GM21619 (cell line): ENCODE data around the gene SLC25A48.
"Not testable (repeated sequence)": the region's sequence is repeated elsewhere in the genome, so short reads cannot be mapped to it uniquely, and the experiment has no call there.

Experiments used
- ATAC-seq: cut with Tn5 transposase; IDR thresholded peaks from one replicate; pipeline ENCODE4 v1.9.1; 2021; ENCODE audit not compliant: unreplicated experiment

The SLC25A48 gene

DNA sequence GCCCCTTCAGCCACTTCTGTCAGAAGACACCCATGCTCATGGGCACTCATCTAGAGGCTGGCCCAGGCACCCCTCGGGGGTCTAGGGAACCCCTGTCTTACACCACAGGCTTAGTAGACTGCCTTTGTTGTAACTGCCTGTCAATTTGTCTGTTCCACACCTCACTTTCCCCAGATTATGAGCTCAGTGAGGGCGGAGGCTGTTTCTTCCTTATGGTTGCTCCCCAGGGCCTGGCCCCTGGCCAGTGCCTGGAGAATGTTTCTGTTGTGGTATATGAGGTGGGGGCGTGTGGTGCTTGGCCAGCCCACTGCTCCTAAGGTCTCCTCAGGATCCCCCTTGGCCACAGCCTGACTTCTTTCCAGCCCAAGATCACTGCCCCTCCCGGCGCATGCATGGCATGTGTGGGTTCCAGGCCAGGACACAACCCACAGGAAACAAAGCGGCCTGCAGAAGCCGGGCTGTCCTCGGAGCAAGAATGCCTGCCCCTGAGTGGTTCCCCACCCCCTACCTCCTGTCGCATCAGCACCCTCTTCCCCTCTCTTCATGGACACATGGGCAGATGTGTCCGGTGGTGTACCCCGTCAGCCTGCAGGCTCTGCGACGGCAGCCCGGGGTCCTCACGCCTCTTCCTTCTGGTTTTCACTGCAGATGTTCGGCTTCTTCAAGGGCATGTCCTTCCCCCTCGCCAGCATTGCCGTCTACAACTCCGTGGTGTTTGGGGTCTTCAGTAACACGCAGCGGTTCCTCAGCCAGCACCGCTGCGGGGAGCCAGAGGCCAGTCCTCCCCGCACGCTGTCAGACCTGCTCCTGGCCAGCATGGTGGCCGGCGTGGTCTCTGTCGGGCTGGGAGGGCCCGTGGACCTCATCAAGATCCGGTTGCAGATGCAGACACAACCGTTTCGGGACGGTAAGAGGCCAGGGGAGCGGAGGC is 17.7 kb downstream of the SLC25A48 start:
- ATAC-seq: no peak

DNA sequence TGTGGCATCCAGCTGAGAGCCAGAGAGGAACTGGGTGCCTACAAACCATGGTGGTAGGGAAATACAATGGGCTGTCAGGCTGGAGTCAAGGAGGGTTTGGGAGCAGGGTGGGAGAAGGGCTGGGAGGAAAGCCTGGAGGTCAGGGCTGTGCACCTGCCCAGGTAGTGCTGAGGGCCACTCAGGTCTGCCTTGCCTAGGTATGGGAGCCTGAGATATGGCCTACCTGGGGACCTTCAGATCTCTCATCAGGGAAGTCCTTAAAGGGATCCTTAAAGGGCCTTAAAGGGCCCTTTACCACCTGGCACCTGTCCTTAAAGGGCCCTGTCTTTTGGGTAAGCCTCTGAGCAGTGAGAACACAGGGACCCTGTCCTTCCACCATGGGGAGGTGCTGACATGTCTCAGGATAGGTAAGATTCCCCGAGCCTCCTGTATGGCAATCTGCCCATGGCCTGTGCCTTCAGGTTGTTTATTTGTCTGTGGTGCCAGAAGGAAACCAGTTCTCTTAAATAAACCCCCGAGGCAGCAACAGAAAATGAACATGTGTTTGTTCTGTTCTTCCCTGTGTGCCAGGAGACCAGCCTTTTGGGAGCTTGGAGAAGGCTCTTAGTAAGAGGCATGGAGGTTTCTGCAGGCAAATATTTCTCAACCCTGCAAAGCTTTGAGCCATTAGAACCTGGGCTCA is 23.3 kb downstream of the SLC25A48 start:
- no peak for ATAC-seq

DNA sequence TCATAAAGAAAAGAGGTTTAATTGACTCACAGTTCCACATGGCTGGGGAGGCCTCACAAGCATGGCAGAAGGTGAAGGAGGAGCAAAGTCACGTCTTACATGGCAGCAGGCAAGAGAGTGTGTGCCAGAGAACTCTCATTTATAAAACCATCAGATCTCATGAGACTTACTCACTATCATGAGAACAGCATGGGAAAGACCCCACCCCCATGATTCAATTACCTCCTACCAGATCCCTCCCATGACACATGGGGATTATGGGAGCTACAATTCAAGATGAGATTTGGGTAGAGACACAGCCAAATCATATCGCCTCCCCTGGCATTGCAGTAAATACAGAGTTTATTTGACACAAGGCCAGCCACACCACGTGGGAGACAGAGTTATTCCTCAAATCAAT is 24.7 kb downstream of the SLC25A48 start:
- ATAC-seq: not testable (repeated sequence)

DNA sequence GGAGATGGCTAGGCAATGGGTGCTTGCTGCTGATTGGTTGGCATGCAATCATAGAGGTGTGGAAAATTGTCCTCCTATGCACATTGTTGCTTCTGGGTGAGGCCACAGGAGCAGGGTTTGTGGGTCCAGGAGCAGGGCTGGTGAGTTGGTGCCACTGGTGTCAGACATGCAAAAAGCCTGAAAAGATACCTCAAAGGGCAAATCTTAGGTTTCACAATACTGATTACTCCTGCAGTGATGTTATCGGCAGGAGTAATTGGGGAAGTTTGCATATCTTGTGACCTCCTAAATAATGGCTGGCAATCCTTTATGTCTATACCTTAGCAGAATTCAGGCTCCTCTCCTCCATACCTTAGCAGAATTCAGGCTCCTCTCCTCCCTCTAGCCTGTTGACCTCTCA is 25.2 kb downstream of the SLC25A48 start:
- ATAC-seq: no peak

DNA sequence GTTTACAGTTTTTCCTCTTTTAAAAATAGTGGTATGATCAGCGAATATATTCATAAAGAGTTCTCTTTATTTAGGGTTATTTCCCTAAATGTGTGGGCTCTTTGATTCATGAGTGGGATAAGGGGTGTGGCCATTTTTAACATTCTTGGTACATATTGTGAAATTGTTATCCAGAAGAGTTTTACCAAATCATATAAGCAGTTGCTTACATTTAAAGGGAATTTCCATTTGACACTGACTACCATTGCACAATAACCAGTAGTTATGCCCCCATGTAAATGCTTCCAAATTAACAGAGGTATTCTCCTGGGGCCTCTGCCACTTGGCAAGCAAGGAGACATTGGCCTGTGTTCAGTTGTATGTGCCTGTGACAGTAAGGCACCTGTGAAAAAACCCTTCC is 27.2 kb downstream of the SLC25A48 start:
- no peak for ATAC-seq

DNA sequence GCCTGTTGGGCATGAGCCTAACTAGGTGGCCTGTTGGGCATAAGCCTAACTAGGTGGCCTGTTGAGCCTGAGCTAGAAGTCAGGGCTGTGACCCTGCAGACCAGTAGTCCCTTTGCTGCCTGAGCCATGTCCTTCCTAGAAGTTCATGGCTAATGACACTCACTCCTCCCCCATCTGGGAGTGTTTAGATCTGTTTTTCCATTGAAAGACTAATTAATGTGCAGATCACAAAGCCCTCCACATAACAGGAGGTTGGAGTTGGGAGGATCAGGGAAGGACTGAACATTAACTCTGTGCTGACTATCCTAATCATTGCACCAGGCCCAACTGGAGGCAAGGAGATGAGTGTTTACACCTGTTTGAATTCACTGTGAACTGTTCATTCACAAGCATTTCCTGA is 27.6 kb downstream of the SLC25A48 start:
- no peak for ATAC-seq

DNA sequence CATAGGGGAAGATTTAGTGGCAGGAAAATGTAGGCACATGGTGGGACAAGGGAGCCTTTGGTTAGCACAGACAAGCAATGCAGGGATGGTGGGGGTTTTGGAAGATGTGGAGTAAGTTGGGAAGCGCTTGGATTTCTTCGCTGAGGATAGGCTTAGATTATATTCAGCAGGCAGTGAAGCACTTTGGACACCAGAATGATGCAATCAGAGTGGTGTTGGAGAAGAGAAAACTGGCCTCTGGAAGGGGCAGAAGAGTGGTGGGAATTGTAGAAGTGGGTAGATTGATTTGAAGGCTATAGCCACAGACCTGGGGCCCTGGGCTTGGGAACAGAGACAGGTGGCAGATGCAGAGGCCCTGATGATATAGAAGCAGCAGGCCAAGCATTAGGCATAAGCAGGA is 28.3 kb downstream of the SLC25A48 start:
- ATAC-seq: no peak

DNA sequence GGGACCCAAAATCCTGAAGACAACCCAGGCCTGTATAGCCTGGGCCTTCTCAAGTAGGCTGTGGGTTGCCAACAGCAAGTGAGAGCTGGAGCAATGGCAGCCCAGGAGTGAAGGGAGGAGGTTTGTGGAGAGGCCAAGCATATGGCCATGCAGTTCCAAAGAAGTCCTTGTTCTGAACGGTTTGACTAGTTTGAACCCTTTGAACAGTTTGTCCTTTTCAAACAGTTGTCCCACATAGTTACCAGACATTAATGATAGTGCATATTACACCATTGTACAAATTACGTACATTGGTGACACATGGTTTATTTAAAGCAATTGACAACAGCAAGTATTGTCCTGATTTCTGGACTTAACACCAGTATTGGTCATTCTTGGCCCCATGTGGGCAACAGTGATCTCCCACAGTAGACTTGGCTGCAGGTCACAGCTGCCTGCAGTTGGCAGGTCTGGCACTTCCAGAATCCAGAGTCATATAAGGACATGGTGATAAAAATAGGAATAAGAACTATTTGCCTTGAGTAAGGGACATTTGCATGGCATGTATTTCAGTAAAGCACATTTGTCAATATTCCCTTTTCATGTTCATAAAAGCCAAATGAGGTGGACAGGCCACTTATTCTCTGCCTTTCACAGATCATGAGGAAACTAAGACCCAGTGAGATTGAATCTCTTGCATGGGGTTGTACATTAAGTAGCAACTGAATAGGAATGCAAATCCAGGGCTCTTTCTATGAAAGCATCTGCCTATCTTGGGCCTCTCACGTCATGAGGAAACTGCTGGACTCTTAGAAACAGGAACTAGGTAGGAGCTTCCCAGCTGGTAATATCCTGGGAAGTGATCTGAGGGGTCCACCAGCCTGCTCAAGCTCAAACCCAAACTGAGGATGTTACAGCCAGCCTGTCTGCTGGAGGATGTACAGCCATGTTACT is 30.3 kb downstream of the SLC25A48 start:
- no peak for ATAC-seq

DNA sequence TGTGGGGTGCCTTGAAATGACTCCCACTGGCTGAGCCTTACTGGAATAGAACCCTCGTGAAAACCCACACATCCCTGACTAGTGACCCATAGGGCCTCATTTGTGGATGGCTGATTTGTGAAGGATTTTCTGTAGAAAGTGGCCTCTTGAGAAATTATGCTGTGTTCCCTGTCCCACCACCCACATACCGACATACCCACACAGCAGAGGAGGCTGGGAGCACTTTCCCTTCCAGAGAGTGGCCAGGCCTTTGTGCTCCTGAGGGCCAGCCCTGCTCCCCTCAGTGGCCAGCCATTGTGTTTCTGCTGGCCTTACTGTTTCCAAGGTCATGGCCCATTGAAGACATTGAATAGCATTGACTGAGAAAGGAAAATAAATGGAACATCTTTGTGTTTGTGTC is 31.6 kb downstream of the SLC25A48 start:
- ATAC-seq: no peak

DNA sequence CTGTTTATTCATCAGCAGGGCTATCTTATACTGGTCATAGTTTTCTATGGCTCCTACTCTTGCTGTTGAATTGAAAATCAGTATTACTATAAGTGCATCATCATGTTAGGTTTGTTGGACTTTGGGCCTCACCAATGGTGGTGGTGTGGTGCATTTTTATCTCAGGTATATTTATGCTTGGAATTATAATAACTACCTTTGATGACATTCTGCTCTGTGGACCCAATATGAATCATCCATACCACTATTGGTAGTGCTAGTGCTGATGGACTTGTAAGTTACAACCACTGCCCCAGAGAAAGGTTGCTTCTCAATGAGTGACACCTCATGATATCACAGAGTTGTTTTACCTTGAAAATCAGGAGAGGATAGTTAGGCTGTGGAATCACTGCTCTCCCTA is 33.1 kb downstream of the SLC25A48 start:
- ATAC-seq: no peak

DNA sequence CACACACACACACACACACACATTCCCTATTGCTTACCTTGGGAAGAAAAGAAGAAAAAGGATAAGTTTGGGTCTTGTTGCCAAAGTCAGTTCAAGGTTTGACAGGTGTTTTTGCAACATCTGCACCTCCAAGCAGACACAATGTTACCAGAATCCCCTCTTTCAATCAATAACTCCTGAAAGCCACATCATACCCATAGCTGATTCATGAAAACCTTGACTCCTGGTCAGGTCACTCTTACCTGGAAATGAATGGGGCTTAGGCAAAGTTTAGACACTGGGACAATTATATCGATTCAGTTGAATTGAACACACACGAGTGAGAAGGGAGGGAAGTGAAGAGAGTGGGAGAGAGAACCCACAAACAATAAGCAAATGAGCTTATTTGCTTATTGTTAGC is 34.2 kb downstream of the SLC25A48 start:
- no peak for ATAC-seq

DNA sequence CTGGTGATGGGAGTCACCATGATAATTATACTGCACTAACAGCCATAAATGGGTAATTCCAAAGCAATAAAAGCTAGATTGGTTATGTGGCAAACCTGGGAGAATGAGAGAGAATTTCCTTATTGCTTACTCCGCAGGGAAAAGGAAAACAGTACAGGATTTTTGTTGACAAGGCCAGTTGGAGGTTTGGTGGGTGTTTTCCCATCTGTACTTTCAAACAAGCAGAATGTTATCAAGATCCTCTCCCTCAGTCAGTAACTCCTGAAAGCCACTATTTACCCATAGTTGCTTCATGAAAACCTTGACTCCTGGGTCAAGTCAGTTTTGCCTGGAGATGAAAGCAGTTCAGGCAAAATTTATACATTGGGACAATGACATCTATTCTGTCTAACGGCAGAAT is 34.8 kb downstream of the SLC25A48 start:
- no peak for ATAC-seq

DNA sequence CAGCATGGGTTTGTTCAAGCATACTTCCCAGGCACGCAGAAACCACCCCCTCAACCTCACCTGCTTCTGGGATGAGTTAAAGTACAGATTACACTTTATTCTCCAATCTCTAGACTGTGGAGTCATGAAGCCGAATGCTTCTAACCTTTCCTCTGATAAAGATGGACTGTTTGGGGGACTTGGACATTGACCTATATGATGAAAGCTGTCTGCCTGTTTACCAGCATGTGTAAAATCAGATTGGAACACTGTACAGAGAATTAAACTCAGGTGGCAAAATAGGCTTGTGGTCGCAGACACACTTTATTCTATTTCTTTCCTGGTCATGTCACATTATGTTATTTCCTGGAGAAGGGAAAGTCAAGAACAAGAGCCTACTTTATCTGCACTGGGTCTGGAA is 35.5 kb downstream of the SLC25A48 start:
- ATAC-seq: no peak

DNA sequence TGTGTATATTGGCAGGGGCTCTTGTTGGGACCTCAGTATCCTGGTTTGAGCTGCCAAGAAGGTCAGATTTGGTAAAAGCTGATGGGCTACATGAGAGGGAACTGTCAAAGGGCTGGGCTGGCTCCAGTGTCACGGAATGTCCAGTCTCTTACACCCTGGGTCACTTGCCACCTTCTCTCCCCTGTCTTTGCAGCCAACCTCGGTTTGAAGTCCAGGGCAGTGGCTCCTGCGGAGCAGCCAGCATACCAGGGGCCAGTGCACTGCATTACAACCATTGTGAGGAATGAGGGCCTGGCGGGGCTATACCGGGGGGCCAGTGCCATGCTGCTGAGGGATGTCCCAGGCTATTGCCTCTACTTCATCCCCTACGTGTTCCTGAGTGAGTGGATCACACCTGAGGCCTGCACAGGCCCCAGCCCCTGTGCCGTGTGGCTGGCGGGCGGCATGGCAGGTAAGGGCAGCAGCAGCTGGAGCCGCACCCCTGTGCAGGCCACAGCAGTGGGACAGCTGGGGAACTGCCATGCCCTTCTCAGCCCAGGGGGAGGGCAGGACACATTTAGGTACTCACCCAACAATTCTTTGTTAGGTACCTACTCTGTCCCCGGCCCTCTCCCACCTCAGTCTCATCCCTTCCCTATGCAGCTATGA is 36.9 kb downstream of the SLC25A48 start:
- no peak for ATAC-seq

DNA sequence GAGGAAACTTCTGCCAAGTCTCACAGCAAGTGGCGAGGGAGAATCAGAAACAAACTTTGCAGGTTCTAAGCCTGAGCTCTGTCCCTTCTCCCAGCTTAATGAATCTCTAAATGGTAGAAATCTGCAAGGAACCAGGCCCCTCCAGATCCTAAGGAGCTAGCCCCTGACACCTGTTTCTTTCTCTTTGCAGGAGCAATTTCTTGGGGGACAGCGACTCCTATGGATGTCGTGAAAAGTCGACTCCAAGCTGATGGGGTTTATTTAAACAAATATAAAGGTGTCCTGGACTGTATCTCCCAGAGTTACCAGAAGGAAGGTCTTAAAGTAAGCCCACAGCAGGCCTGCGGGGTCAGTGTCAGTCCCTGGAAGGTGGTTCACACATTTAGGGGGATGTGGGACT is 39.4 kb downstream of the SLC25A48 start:
- no peak for ATAC-seq

DNA sequence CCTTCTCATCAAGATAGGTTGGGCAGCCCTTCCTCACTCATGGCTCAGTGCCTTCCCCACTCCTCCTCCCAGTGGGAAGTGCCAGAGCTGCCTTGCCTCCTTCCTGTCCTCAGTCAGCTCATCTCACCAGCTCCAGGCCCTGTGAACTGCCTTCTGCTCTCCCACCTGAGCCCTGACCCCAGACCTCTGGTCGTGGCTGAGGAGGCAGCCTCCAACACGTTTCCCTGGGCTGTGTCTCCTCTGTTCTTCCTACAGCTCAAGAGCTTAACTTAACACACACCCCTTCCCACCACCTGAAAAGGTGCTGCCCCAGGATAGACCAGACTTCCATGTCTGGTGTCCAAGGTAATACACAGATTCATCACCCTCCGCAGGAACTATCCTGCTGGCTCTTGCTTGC is 40.0 kb downstream of the SLC25A48 start:
- no peak for ATAC-seq

DNA sequence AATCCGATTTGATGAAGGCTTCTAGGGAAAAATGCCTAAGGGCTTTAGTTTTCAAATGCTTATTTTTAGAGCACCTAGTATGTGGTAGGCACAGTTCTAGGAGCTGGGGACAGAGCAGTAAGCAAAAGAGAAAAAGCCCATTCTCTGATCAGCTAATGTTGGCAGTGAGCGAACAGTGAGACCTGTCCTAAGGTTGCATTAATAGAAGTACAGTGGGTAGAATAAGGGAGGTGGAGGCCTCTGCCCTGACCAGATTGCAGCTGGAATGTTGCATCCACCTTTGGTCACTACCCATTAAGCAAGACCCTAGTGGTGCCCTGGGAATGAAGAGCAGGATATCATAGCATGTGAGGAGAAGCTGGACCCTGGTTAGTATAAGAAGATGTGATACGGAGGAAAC is 41.1 kb downstream of the SLC25A48 start:
- ATAC-seq: no peak

DNA sequence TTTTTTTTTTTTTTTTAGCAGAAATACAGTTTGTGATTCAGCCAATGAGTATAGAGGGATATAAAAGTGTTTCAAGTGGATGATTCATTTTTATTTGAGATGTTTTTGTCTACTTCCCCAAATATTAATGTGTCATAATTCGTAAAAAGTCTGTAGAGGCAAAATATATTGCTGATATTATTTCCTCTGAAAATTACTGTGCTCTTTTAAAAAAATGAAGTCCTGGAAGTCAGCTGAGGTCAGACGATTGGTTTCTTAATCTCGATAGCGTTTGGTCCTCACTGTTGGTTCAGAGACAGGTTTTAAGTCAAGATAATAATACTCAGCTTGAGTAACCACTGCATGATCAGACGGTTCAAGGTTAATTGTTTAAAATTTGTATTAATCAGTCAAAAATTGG is 41.7 kb downstream of the SLC25A48 start:
- ATAC-seq: no peak

DNA sequence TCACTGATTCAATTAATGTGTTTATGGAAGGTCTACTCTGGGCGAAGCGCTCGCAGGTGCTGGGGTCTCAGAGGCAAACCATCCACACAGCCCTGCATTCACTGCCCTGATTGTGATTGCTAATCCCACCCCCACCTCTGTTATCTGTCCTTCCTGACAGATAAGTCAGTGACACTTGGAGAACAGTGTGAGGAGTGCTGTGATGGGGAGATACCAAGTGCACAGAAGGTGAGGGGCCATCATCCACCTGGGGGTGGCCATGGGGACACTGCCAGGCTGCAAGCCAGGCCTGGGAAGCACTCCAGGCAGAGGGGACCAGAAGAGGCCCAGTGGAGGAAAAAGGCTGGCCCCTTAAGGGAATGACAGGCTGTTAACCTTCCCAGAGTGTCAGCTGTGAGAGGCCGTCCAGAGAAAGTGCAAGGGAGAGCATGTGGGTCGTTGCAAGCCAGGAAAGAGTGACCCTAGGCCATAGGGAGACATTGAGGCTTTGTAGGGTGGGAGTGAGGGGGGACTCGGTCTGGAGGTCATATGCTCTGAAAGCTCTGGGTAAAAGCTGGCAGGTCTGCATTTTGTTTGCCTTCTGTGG is 43.2 kb downstream of the SLC25A48 start:
- no peak for ATAC-seq

DNA sequence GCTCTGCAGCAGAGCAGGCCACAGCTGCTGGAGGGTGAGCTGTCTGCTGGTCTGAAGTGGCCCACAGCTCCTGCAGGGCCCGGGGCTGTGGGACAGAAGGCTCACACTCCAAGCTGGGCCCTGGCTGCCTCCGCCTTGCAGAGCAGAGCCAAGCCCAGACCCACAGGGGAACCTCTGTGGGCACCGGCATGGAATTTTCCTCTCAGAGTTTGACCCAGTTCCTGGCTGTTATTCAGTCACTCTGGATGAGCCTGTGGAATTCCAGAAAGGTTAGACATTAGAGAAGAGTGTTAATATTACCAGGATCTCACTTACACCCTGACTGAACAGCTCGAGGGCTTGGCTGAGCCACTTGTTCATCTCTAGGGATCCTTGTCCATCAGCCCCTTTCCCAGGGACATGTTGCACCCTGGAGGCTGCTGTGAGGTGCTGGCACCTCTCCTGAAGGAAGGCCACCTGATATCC is 43.7 kb downstream of the SLC25A48 start:
- no peak for ATAC-seq
